Astrocyte of the cerebellum (primary cell): ENCODE data around the gene PPIL6.
"Not testable (repeated sequence)": the region's sequence is repeated elsewhere in the genome, so short reads cannot be mapped to it uniquely, and the experiment has no call there.

Experiments used
- DNase-seq: peaks from one replicate; pipeline ENCODE4 v3.0.0-alpha.2; 2011; ENCODE audit warnings: low read depth
- H3K4me3 ChIP-seq: 2 replicates; pipeline ENCODE4 v1.5.1; 2011; ENCODE audit warnings: mild to moderate bottlenecking, low read depth, low read length, moderate library complexity
- CTCF ChIP-seq: IDR thresholded peaks from 2 replicates; pipeline ENCODE4 v1.5.1; 2012; ENCODE audit warnings: low read length, low read depth, moderate library complexity, mild to moderate bottlenecking; ENCODE audit errors: missing control alignments
- in situ Hi-C: cut with HindIII; loops from 2 replicates; pipeline ENCODE4 v1.10.0; 2017; ENCODE audit warnings: low sequenced_read_pairs

PPIL6 gene

GRCh38 chr6:109467696-109468095 lies 27.3 kb upstream of the PPIL6 start:
- no peak for DNase-seq
- in situ Hi-C loops, result no loop called here
- no peak overlapping the region for H3K4me3 ChIP-seq
- TF ChIP-seq CTCF, result no peak

GRCh38 chr6:109466212-109466923 lies 25.9 kb upstream of the PPIL6 start:
- no peak overlapping the region for H3K4me3 ChIP-seq
- DNase-seq, result no peak
- in situ Hi-C loops, result no loop called here
- no peak for TF ChIP-seq CTCF

- no peak overlapping the region for H3K4me3 ChIP-seq
- DNase-seq, result no peak
- in situ Hi-C loops, result no loop called here
- no peak for TF ChIP-seq CTCF
These were observed 25.3 kb upstream of the PPIL6 start for GRCh38 chr6:109465772-109466171.

- in situ Hi-C loops, result no loop called here
- H3K4me3 ChIP-seq, result no peak overlapping the region
- no peak for DNase-seq
- no peak for TF ChIP-seq CTCF
These were observed 21.5 kb upstream of the PPIL6 start for GRCh38 chr6:109461733-109462526.

GRCh38 chr6:109461205-109461604 lies 20.8 kb upstream of the PPIL6 start:
- H3K4me3 ChIP-seq, in situ Hi-C loops, DNase-seq: not testable (repeated sequence)

GRCh38 chr6:109460161-109460829 lies 19.9 kb upstream of the PPIL6 start:
- in situ Hi-C loops, result no loop called here
- DNase-seq, result no peak
- TF ChIP-seq CTCF, result no peak
- H3K4me3 ChIP-seq, result no peak overlapping the region
